ENCODE results near the gene ADORA3.

The ADORA3 gene

DNA sequence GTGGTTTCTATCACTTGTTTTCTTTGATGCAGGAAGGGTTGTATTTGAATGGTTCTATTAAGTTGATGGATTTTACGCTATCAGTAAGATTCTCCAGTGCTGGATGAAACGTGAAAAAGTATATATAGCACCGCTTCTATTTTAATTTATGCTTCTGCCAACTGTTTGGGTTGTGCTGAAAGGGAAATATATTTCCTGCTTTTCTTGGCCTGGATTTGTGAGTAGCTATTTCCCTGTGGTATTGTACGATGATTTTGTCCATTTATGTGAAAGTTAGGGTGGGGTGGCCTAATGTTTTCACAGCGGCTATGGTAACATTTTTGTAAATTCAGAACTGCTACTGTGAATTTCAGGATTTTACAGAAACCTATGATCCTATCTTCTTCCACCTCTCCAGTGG, 29.3 kb downstream of the ADORA3 start:
- Histone ChIP-seq H3K36me3 (ENCODE audit: control insufficient read depth, insufficient read depth, low read length) (peaks cover 8% of the 10 kb centered on the region), H3K27ac (ENCODE audit: low read depth, low read length) (no peak overlapping the region), H3K27me3 (ENCODE audit: control insufficient read depth, insufficient read depth, low read length) (no peaks in the 10 kb centered on the region), H3K4me1 (ENCODE audit: control insufficient read depth, insufficient read depth, low read length) (no peaks in the 10 kb centered on the region), H3K9ac (ENCODE audit: low read length) (no peak overlapping the region), H3K4me3 (ENCODE audit: low read depth, low read length) (no peak overlapping the region), H3K9me3 (ENCODE audit: control insufficient read depth, insufficient read depth, low read depth, low read length) (no peaks in the 10 kb centered on the region)

GRCh38 chr1:111471538-111471937, 31.9 kb downstream of the ADORA3 start:
- no peaks in the 10 kb centered on the region for H3K9me3 ChIP-seq (ENCODE audit: control insufficient read depth, insufficient read depth, low read depth, low read length)
- no peaks in the 10 kb centered on the region for H3K4me1 ChIP-seq (ENCODE audit: control insufficient read depth, insufficient read depth, low read length)
- no peak overlapping the region for H3K9ac ChIP-seq (ENCODE audit: low read length)
- H3K36me3 ChIP-seq (ENCODE audit: control insufficient read depth, insufficient read depth, low read length) = peaks cover 19% of the 10 kb centered on the region
- no peak overlapping the region for H3K4me3 ChIP-seq (ENCODE audit: low read depth, low read length)
- H3K27me3 ChIP-seq (ENCODE audit: control insufficient read depth, insufficient read depth, low read length) = no peaks in the 10 kb centered on the region
- H3K27ac ChIP-seq (ENCODE audit: low read depth, low read length) = no peak overlapping the region

GRCh38 chr1:111471012-111471411, 32.4 kb downstream of the ADORA3 start:
- Histone ChIP-seq H3K4me1 (ENCODE audit: control insufficient read depth, insufficient read depth, low read length) (no peaks in the 10 kb centered on the region), H3K27ac (ENCODE audit: low read depth, low read length) (no peak overlapping the region), H3K4me3 (ENCODE audit: low read depth, low read length) (no peak overlapping the region), H3K9ac (ENCODE audit: low read length) (no peak overlapping the region), H3K36me3 (ENCODE audit: control insufficient read depth, insufficient read depth, low read length) (peaks cover 19% of the 10 kb centered on the region), H3K9me3 (ENCODE audit: control insufficient read depth, insufficient read depth, low read depth, low read length) (no peaks in the 10 kb centered on the region), H3K27me3 (ENCODE audit: control insufficient read depth, insufficient read depth, low read length) (no peaks in the 10 kb centered on the region)

DNA sequence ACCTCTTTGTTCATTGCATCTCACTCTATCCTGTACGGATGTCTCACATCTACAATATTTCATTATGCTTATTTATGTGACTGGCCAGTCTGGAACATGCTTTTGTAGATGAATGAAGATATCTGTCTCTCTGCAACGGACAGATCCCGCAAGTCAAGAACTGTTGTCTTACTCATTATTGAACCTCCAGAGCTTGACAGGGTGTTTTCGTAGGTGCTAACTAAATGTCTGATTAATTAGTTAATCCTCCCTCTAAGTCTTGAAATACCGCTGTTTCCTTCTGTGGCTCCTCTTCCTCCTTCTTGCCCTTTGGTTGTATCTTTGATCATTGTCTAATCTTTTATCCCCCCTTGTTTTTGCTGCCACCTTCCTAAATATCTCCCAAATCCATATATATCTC, 32.8 kb downstream of the ADORA3 start:
- H3K27ac ChIP-seq (ENCODE audit: low read depth, low read length) = no peak overlapping the region
- no peak overlapping the region for H3K4me3 ChIP-seq (ENCODE audit: low read depth, low read length)
- no peak overlapping the region for H3K9ac ChIP-seq (ENCODE audit: low read length)
- no peaks in the 10 kb centered on the region for H3K27me3 ChIP-seq (ENCODE audit: control insufficient read depth, insufficient read depth, low read length)
- H3K4me1 ChIP-seq (ENCODE audit: control insufficient read depth, insufficient read depth, low read length) = no peaks in the 10 kb centered on the region
- H3K9me3 ChIP-seq (ENCODE audit: control insufficient read depth, insufficient read depth, low read depth, low read length) = no peaks in the 10 kb centered on the region
- H3K36me3 ChIP-seq (ENCODE audit: control insufficient read depth, insufficient read depth, low read length) = peaks cover 19% of the 10 kb centered on the region

GRCh38 chr1:111469539-111469938, 33.9 kb downstream of the ADORA3 start:
- H3K27ac ChIP-seq (ENCODE audit: low read depth, low read length) = no peak overlapping the region
- no peak overlapping the region for H3K4me3 ChIP-seq (ENCODE audit: low read depth, low read length)
- no peaks in the 10 kb centered on the region for H3K4me1 ChIP-seq (ENCODE audit: control insufficient read depth, insufficient read depth, low read length)
- H3K36me3 ChIP-seq (ENCODE audit: control insufficient read depth, insufficient read depth, low read length) = peaks cover 19% of the 10 kb centered on the region
- no peaks in the 10 kb centered on the region for H3K9me3 ChIP-seq (ENCODE audit: control insufficient read depth, insufficient read depth, low read depth, low read length)
- H3K27me3 ChIP-seq (ENCODE audit: control insufficient read depth, insufficient read depth, low read length) = no peaks in the 10 kb centered on the region
- no peak overlapping the region for H3K9ac ChIP-seq (ENCODE audit: low read length)

- no peaks in the 10 kb centered on the region for H3K4me1 ChIP-seq (ENCODE audit: control insufficient read depth, insufficient read depth, low read length)
- no peaks in the 10 kb centered on the region for H3K9me3 ChIP-seq (ENCODE audit: control insufficient read depth, insufficient read depth, low read depth, low read length)
These were observed 34.7 kb downstream of the ADORA3 start for GRCh38 chr1:111468717-111469100.

GRCh38 chr1:111467865-111468716, 35.3 kb downstream of the ADORA3 start:
- Histone ChIP-seq H3K27ac (ENCODE audit: low read depth, low read length) (no peak overlapping the region), H3K9me3 (ENCODE audit: control insufficient read depth, insufficient read depth, low read depth, low read length) (no peaks in the 10 kb centered on the region), H3K27me3 (ENCODE audit: control insufficient read depth, insufficient read depth, low read length) (no peaks in the 10 kb centered on the region), H3K4me1 (ENCODE audit: control insufficient read depth, insufficient read depth, low read length) (no peaks in the 10 kb centered on the region), H3K4me3 (ENCODE audit: low read depth, low read length) (no peak overlapping the region), H3K36me3 (ENCODE audit: control insufficient read depth, insufficient read depth, low read length) (peaks cover 19% of the 10 kb centered on the region), H3K9ac (ENCODE audit: low read length) (no peak overlapping the region)

More at GRCh38 chr1:111468717-111469100, 34.7 kb downstream of the ADORA3 start:
- Histone ChIP-seq H3K27ac (ENCODE audit: low read depth, low read length) (no peak overlapping the region), H3K4me3 (ENCODE audit: low read depth, low read length) (no peak overlapping the region), H3K36me3 (ENCODE audit: control insufficient read depth, insufficient read depth, low read length) (peaks cover 19% of the 10 kb centered on the region), H3K9ac (ENCODE audit: low read length) (no peak overlapping the region), H3K27me3 (ENCODE audit: control insufficient read depth, insufficient read depth, low read length) (no peaks in the 10 kb centered on the region)

- Histone ChIP-seq H3K4me3 (ENCODE audit: low read depth, low read length) (no peak overlapping the region), H3K9ac (ENCODE audit: low read length) (no peak overlapping the region), H3K27me3 (ENCODE audit: control insufficient read depth, insufficient read depth, low read length) (no peaks in the 10 kb centered on the region), H3K27ac (ENCODE audit: low read depth, low read length) (no peak overlapping the region), H3K36me3 (ENCODE audit: control insufficient read depth, insufficient read depth, low read length) (peaks cover 28% of the 10 kb centered on the region), H3K9me3 (ENCODE audit: control insufficient read depth, insufficient read depth, low read depth, low read length) (no peaks in the 10 kb centered on the region), H3K4me1 (ENCODE audit: control insufficient read depth, insufficient read depth, low read length) (no peaks in the 10 kb centered on the region)
These were observed 37.0 kb downstream of the ADORA3 start for GRCh38 chr1:111466480-111466879.

GRCh38 chr1:111465754-111466153, 37.7 kb downstream of the ADORA3 start:
- H3K36me3 ChIP-seq (ENCODE audit: control insufficient read depth, insufficient read depth, low read length) = peaks cover 34% of the 10 kb centered on the region
- H3K27ac ChIP-seq (ENCODE audit: low read depth, low read length) = no peak overlapping the region
- H3K9me3 ChIP-seq (ENCODE audit: control insufficient read depth, insufficient read depth, low read depth, low read length) = no peaks in the 10 kb centered on the region
- no peaks in the 10 kb centered on the region for H3K27me3 ChIP-seq (ENCODE audit: control insufficient read depth, insufficient read depth, low read length)
- no peak overlapping the region for H3K4me3 ChIP-seq (ENCODE audit: low read depth, low read length)
- no peak overlapping the region for H3K9ac ChIP-seq (ENCODE audit: low read length)
- no peaks in the 10 kb centered on the region for H3K4me1 ChIP-seq (ENCODE audit: control insufficient read depth, insufficient read depth, low read length)

DNA sequence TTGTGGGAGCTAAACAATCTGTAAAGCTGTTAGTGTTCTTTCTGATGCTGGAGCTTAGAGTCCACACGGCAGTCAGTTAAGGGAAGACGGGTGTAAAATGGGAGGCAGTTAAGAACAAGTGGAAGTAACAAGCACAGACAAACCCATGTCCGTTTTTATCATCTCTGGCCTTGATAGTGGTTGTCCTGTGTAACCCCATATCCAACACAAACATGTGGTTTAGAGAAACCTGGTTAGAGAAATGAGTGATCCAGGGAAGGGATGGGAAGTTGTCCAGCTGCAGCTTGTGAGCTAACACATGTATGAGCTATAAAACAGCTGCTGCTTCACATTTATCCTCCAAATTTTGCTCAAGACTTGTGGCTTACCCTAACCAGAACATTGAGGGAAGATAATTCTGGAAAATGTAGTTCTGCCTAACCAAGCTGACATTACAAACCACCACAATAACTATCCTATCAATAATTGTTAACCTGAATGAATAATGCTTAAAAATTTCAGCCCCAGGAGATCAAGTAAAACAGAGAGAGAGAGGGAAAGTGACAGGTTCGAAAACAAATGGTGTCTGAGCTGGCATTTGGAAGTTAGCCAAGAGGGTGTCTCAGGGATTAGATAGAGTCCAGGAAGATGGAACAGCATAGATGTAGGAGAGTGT, 40.3 kb downstream of the ADORA3 start:
- H3K9me3 ChIP-seq (ENCODE audit: control insufficient read depth, insufficient read depth, low read depth, low read length) = no peaks in the 10 kb centered on the region
- H3K4me1 ChIP-seq (ENCODE audit: control insufficient read depth, insufficient read depth, low read length) = no peaks in the 10 kb centered on the region
- H3K9ac ChIP-seq (ENCODE audit: low read length) = no peak overlapping the region
- H3K36me3 ChIP-seq (ENCODE audit: control insufficient read depth, insufficient read depth, low read length) = peaks cover 47% of the 10 kb centered on the region
- no peaks in the 10 kb centered on the region for H3K27me3 ChIP-seq (ENCODE audit: control insufficient read depth, insufficient read depth, low read length)
- no peak overlapping the region for H3K4me3 ChIP-seq (ENCODE audit: low read depth, low read length)
- H3K27ac ChIP-seq (ENCODE audit: low read depth, low read length) = no peak overlapping the region

DNA sequence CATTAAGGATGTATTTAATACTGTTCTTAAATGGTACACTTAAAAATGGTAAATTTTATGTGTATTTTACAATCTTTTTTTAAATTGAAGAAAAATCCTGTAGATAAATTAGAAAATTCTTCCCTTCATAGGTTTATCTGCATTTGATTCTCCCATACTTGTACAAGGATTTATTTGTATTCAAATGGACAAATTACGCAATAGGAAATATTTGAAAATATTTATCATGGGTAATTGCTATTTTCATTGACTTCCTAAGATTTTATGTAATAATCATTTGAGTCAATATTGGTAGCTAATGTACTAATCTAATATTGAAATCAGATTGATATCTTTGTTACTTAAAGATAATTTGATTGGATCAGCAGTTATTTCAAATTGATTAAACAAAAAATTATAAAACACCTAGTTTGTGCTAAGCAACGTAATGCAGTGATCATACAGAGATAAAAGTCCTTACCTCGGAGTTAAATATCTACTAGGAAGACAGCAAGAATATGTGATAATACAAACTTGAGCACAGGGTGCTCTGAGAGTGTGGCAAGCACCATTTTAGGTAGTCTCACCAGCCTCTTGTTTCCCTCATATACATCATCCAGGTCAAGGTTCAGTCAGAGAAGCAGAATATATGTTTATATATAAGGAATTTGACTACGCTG, 40.9 kb downstream of the ADORA3 start:
- Histone ChIP-seq H3K9me3 (ENCODE audit: control insufficient read depth, insufficient read depth, low read depth, low read length) (no peaks in the 10 kb centered on the region), H3K9ac (ENCODE audit: low read length) (no peak overlapping the region), H3K27ac (ENCODE audit: low read depth, low read length) (no peak overlapping the region), H3K27me3 (ENCODE audit: control insufficient read depth, insufficient read depth, low read length) (no peaks in the 10 kb centered on the region), H3K36me3 (ENCODE audit: control insufficient read depth, insufficient read depth, low read length) (peaks cover 48% of the 10 kb centered on the region), H3K4me1 (ENCODE audit: control insufficient read depth, insufficient read depth, low read length) (no peaks in the 10 kb centered on the region), H3K4me3 (ENCODE audit: low read depth, low read length) (no peak overlapping the region)
